GM12891 (cell line): Measurements from ENCODE around the gene TAF11.

ENCODE experiments used
- POLR2A ChIP-seq: IDR thresholded peaks from 2 replicates; pipeline ENCODE4 v1.6.1; 2011; ENCODE audit warnings: low read depth, low read length, control low read depth
- POLR2AphosphoS5 ChIP-seq: IDR thresholded peaks from 2 replicates; pipeline ENCODE4 v1.6.1; 2011; ENCODE audit warnings: low read depth, low read length, control low read depth
- SPI1 ChIP-seq: IDR thresholded peaks from 2 replicates; pipeline ENCODE4 v1.6.1; 2011; ENCODE audit warnings: low read depth, low read length, control low read depth
- TAF1 ChIP-seq: IDR thresholded peaks from 2 replicates; pipeline ENCODE4 v1.6.1; 2011; ENCODE audit warnings: low read depth, low read length, control low read depth

DNA sequence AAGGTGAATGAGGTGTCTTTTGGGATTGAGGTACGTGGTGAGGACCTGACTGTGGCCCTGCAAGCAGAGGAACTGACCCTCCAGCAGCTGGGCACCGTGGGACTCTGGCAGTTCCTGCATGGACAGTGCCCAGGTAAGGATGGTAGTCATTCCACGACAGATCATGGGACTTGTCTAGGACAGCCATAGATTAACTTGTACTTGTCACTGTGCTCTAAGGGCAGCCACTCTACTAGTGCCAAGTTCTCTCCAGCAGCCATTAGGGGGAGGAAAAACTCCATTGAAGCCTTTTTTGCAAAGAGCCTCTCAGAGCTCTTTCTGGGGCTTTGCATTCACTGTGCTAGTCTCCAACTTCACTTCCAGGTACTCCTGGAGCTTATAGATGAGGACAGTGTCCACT is 20.4 kb downstream of the TAF11 start:
- TF ChIP-seq POLR2A = no peak
- TF ChIP-seq POLR2AphosphoS5 = no peak
- TF ChIP-seq TAF1 = no peak
- no peak for TF ChIP-seq SPI1
